Hepatocyte (in vitro differentiated cells): ENCODE measurements around the gene SLC2A13. TPM values are rescaled to one million over a fixed set of nuclear protein-coding genes. Genes with fewer than 3 reads are reported as not detected.

ENCODE experiments used
- DNase-seq: peaks from one replicate; pipeline ENCODE4 v3.0.0-alpha.2; 2016; ENCODE audit warnings: low spot score
- H2AFZ ChIP-seq: fragments of 200-600 bp; sonication (generic); 2 replicates; pipeline ENCODE4 v1.6.0; 2016; ENCODE audit warnings: antibody characterized with exemption, mild to moderate bottlenecking
- H3K27ac ChIP-seq: fragments of 200-600 bp; sonication (generic); 2 replicates; pipeline ENCODE4 v1.5.1; 2016; ENCODE audit warnings: mild to moderate bottlenecking
- H3K27me3 ChIP-seq: fragments of 200-600 bp; sonication (generic); 2 replicates; pipeline ENCODE4 v1.6.1; 2016
- H3K36me3 ChIP-seq: fragments of 200-600 bp; sonication (generic); replicated peaks from 2 replicates; pipeline ENCODE4 v1.5.1; 2016; ENCODE audit warnings: low read depth; ENCODE audit not compliant: insufficient read depth
- H3K4me1 ChIP-seq: fragments of 200-600 bp; sonication (generic); 2 replicates; pipeline ENCODE4 v1.5.1; 2016; ENCODE audit warnings: mild to moderate bottlenecking, moderate library complexity; ENCODE audit not compliant: insufficient read depth
- H3K4me2 ChIP-seq: fragments of 200-600 bp; sonication (generic); 2 replicates; pipeline ENCODE4 v1.6.0; 2016
- H3K4me3 ChIP-seq: fragments of 200-600 bp; sonication (generic); 2 replicates; pipeline ENCODE4 v1.5.1; 2016; ENCODE audit warnings: mild to moderate bottlenecking
- H3K79me2 ChIP-seq: fragments of 200-600 bp; sonication (generic); 2 replicates; pipeline ENCODE4 v1.6.0; 2017; ENCODE audit warnings: mild to moderate bottlenecking
- H3K9me2 ChIP-seq: fragments of 200-600 bp; sonication (generic); replicated peaks from 2 replicates; pipeline ENCODE4 v1.6.0; 2017; ENCODE audit warnings: mild to moderate bottlenecking; ENCODE audit not compliant: insufficient read depth
- H3K9me3 ChIP-seq: fragments of 200-600 bp; sonication (generic); 2 replicates; pipeline ENCODE4 v1.5.1; 2016; ENCODE audit warnings: low read depth, mild to moderate bottlenecking
- H4K20me1 ChIP-seq: fragments of 200-600 bp; sonication (generic); 2 replicates; pipeline ENCODE4 v1.6.0; 2016; ENCODE audit warnings: mild to moderate bottlenecking; ENCODE audit not compliant: insufficient read depth, poor library complexity, severe bottlenecking
- CTCF ChIP-seq: fragments of 200-600 bp; sonication (generic); IDR thresholded peaks from 2 replicates; pipeline ENCODE4 v1.5.1; 2016; ENCODE audit warnings: antibody characterized with exemption, mild to moderate bottlenecking; ENCODE audit not compliant: poor library complexity
- EZH2 ChIP-seq: fragments of 200-600 bp; sonication (generic); IDR thresholded peaks from 2 replicates; pipeline ENCODE4 v1.6.1; 2016; ENCODE audit warnings: antibody characterized with exemption, mild to moderate bottlenecking, borderline replicate concordance
- EZH2phosphoT487 ChIP-seq: fragments of 200-600 bp; sonication (generic); IDR thresholded peaks from one replicate; pipeline ENCODE4 v1.6.1; 2018; ENCODE audit warnings: antibody characterized with exemption, mild to moderate bottlenecking, low read depth, moderate library complexity; ENCODE audit not compliant: unreplicated experiment, severe bottlenecking
- WGBS: methylation state at CpG from one replicate; pipeline ENCODE4 v1.1.6; 2016; ENCODE audit warnings: low lambda C conversion rate; ENCODE audit errors: missing lambda C conversion rate; 5-methylcytosine and 5-hydroxymethylcytosine counted together
- polyA plus RNA-seq: library from polyadenylated mRNA; unstranded; fragments of >200 nt; fragmentation: Nextera tagmentation; extraction: Ambion mirVana; gene quantifications from 2 replicates; pipeline ENCODE4 v1.2.1, GENCODE V29; 2016
- total RNA-seq: library from RNA; depleted of rRNA; stranded (reverse); fragments of >200 nt; gene quantifications from 2 replicates; pipeline ENCODE4 v1.2.3, GENCODE V29; 2014

The SLC2A13 gene
- total and polyA plus RNA-seq, 2 experiments from 2014 or later, result 12.1 to 21.1 TPM

- no peak overlapping the region for H3K4me2 ChIP-seq
- no peaks in the 10 kb centered on the region for H3K79me2 ChIP-seq
- H3K36me3 ChIP-seq, result no peaks in the 10 kb centered on the region
- H3K27me3 ChIP-seq, result no peaks in the 10 kb centered on the region
- H3K4me1 ChIP-seq, result no peaks in the 10 kb centered on the region
- TF ChIP-seq CTCF (no peak), EZH2phosphoT487 (no peak), EZH2 (no peak)
- no peak overlapping the region for H3K4me3 ChIP-seq
- no peaks in the 10 kb centered on the region for H3K9me2 ChIP-seq
- no peak overlapping the region for H3K27ac ChIP-seq
- no peak for DNase-seq
- no peak overlapping the region for H2AFZ ChIP-seq
- H3K9me3 ChIP-seq, result no peaks in the 10 kb centered on the region
- no peaks in the 10 kb centered on the region for H4K20me1 ChIP-seq
Observed at GRCh38 chr12:39878753-39879152, 227.1 kb downstream of the SLC2A13 start.

- no peak overlapping the region for H3K27ac ChIP-seq
- H3K4me1 ChIP-seq, result no peaks in the 10 kb centered on the region
- no peaks in the 10 kb centered on the region for H3K9me3 ChIP-seq
- H3K9me2 ChIP-seq, result no peaks in the 10 kb centered on the region
- no peak overlapping the region for H3K4me3 ChIP-seq
- TF ChIP-seq EZH2 (no peak), CTCF (no peak), EZH2phosphoT487 (no peak)
- no peak overlapping the region for H3K4me2 ChIP-seq
- no peak overlapping the region for H2AFZ ChIP-seq
- no peaks in the 10 kb centered on the region for H3K27me3 ChIP-seq
- H3K79me2 ChIP-seq, result no peaks in the 10 kb centered on the region
- DNase-seq, result no peak
- no peaks in the 10 kb centered on the region for H3K36me3 ChIP-seq
- no peaks in the 10 kb centered on the region for H4K20me1 ChIP-seq
Observed at GRCh38 chr12:39875721-39876120, 230.2 kb downstream of the SLC2A13 start.

- no peaks in the 10 kb centered on the region for H3K4me1 ChIP-seq
- no peak overlapping the region for H3K4me3 ChIP-seq
- H2AFZ ChIP-seq, result no peak overlapping the region
- H3K36me3 ChIP-seq, result no peaks in the 10 kb centered on the region
- no peaks in the 10 kb centered on the region for H3K79me2 ChIP-seq
- H3K4me2 ChIP-seq, result no peak overlapping the region
- TF ChIP-seq EZH2phosphoT487, result no peak
- TF ChIP-seq CTCF, result no peak
- no peak for TF ChIP-seq EZH2
- 88% methylated on average over 2 of the region's 2 CpGs for WGBS
- no peak for DNase-seq
- no peak overlapping the region for H3K27ac ChIP-seq
- no peaks in the 10 kb centered on the region for H4K20me1 ChIP-seq
- H3K27me3 ChIP-seq, result no peaks in the 10 kb centered on the region
- H3K9me3 ChIP-seq, result no peaks in the 10 kb centered on the region
- no peaks in the 10 kb centered on the region for H3K9me2 ChIP-seq
Observed at GRCh38 chr12:39874785-39875184, 231.1 kb downstream of the SLC2A13 start.

- 93% methylated on average over 1 of the region's 1 CpG for WGBS
- no peaks in the 10 kb centered on the region for H3K4me1 ChIP-seq
- H3K27me3 ChIP-seq, result no peaks in the 10 kb centered on the region
- no peak overlapping the region for H3K27ac ChIP-seq
- no peak for TF ChIP-seq EZH2phosphoT487
- no peak overlapping the region for H2AFZ ChIP-seq
- DNase-seq, result no peak
- no peaks in the 10 kb centered on the region for H3K9me2 ChIP-seq
- H3K9me3 ChIP-seq, result no peaks in the 10 kb centered on the region
- H4K20me1 ChIP-seq, result no peaks in the 10 kb centered on the region
- H3K36me3 ChIP-seq, result no peaks in the 10 kb centered on the region
- no peak overlapping the region for H3K4me3 ChIP-seq
- H3K4me2 ChIP-seq, result no peak overlapping the region
- H3K79me2 ChIP-seq, result no peaks in the 10 kb centered on the region
Observed at GRCh38 chr12:39873065-39873464, 232.8 kb downstream of the SLC2A13 start.
